Measurements from ENCODE around the gene MLLT6. TPM values are rescaled to one million over a fixed set of nuclear protein-coding genes. Genes with fewer than 3 reads are reported as not detected.

MLLT6 gene
- total and polyA plus RNA-seq, 2 of the 13 experiments (the other 11 are each of a cell fraction or from before 2014, with no cell fraction given), result 50.7 to 69.5 TPM

- peak; percentile 22; the same call in 1 of the 2 replicates for TF ChIP-seq ZNF276 (CRISPR knock-in tag; IDR thresholded peaks at IDR 0.05; ENCODE audit: low read depth)
- TF ChIP-seq HNF4A (CRISPR knock-in tag; IDR thresholded peaks at IDR 0.05), result no peak
- TF ChIP-seq TCF7 (IDR thresholded peaks at IDR 0.05; ENCODE audit: low read depth), result no peak
- TF ChIP-seq ZBTB10 (CRISPR knock-in tag; IDR thresholded peaks at IDR 0.05; ENCODE audit: borderline replicate concordance), result no peak
- no peak for TF ChIP-seq ZNF703 (CRISPR knock-in tag; IDR thresholded peaks at IDR 0.05; ENCODE audit: borderline replicate concordance)
- peak; percentile 75 for TF ChIP-seq FOXA3 (CRISPR knock-in tag; IDR thresholded peaks at IDR 0.05)
- no peak for TF ChIP-seq ZFAT (CRISPR knock-in tag; conservative IDR thresholded peaks at IDR 0.05)
- no peak for TF ChIP-seq TFAP4 (IDR thresholded peaks at IDR 0.05; ENCODE audit: borderline replicate concordance, low read depth)
- TF ChIP-seq ZNF414 (CRISPR knock-in tag; IDR thresholded peaks at IDR 0.05), result no peak; the same call in 1 of the 2 replicates
- TF ChIP-seq MAX (IDR thresholded peaks at IDR 0.05), result no peak
- TF ChIP-seq KLF12 (CRISPR knock-in tag; IDR thresholded peaks at IDR 0.05; ENCODE audit: borderline replicate concordance), result no peak
- no peak; the same call in 1 of the 2 replicates for TF ChIP-seq GFI1 (CRISPR knock-in tag; IDR thresholded peaks at IDR 0.05; ENCODE audit: borderline replicate concordance)
- TF ChIP-seq ZNF451 (CRISPR knock-in tag; IDR thresholded peaks at IDR 0.05), result peak; percentile 54; the same call in 1 of the 2 replicates
- no peak; the same call in 1 of the 2 replicates for TF ChIP-seq CSRNP1 (CRISPR knock-in tag; IDR thresholded peaks at IDR 0.05)
- TF ChIP-seq ZBTB25 (CRISPR knock-in tag; IDR thresholded peaks at IDR 0.05), result 0 out of 2 replicates have a peak, but pooled peaks have one; percentile 57
- TF ChIP-seq E2F5 (CRISPR knock-in tag; conservative IDR thresholded peaks at IDR 0.05), result no peak; the same call in 1 of the 2 replicates
- peak; percentile 42; the same call in 1 of the 2 replicates for TF ChIP-seq THAP8 (CRISPR knock-in tag; IDR thresholded peaks at IDR 0.05; ENCODE audit: borderline replicate concordance)
- TF ChIP-seq ZFY (CRISPR knock-in tag; IDR thresholded peaks at IDR 0.05), result no peak; the same call in 1 of the 2 replicates
Measured at GRCh38 chr17:38751808-38752307, 46.8 kb downstream of the MLLT6 start (continued).

Measured in HepG2 (cell line).